Mucosa of descending colon (tissue), 3 donors: ENCODE data around the gene MAPKAP1. TPM values are rescaled to one million over a fixed set of nuclear protein-coding genes. Genes with fewer than 3 reads are reported as not detected.

Experiments used
- ATAC-seq: fragments of 200-7000 bp; cut with Tn5 transposase; one replicate; pipeline ENCODE4 v1.9.1; 2020; ENCODE audit warnings: mild to moderate bottlenecking, moderate library complexity
- DNase-seq, 3 donors: peaks; one replicate each; pipeline ENCODE4 v3.0.0-alpha.2; 2020
- H3K36me3 ChIP-seq: fragments of 200-600 bp; one replicate; pipeline ENCODE4 v1.8.0; 2021; ENCODE audit warnings: low read depth, mild to moderate bottlenecking
- H3K4me1 ChIP-seq: fragments of 200-600 bp; one replicate; pipeline ENCODE4 v1.8.0; 2021; ENCODE audit warnings: low read depth, mild to moderate bottlenecking
- H3K4me3 ChIP-seq: fragments of 200-600 bp; one replicate; pipeline ENCODE4 v1.8.0; 2021; ENCODE audit warnings: mild to moderate bottlenecking
- H3K9me3 ChIP-seq: fragments of 200-600 bp; one replicate; pipeline ENCODE4 v1.8.0; 2021; ENCODE audit warnings: mild to moderate bottlenecking
- CTCF ChIP-seq: fragments of 200-600 bp; IDR thresholded peaks from one replicate; pipeline ENCODE4 v1.8.0; 2022; ENCODE audit warnings: antibody characterized with exemption, mild to moderate bottlenecking
- intact Hi-C, 2 donors: fragments of 100-400 bp; cut with DNase I in 1 of 2; cut with micrococcal nuclease in 1 of 2; formaldehyde crosslinking; loops; one replicate each; pipeline versions ENCODE4 v1.11.0 to v1.11.1; 2022; cut with DNase I, micrococcal nuclease
- total RNA-seq, 3 donors: library from RNA; stranded (reverse); fragmentation: NEBNext Ultra II Directional in 2 of 3; extraction: Animal tissue kit (Norgen Biotek cat#: 25700) in 2 of 3; gene quantifications; one replicate each; pipeline versions ENCODE4 v1.2.1 to v1.2.4, GENCODE V29; 2021 to 2023
- donor health status: DM: no; HTN: no; CAD: no; lungs with moderate emphysema.
- donor health status: DM: no; HTN: no; CAD: no.
- donor health status: DM: no; HTN: yes; CAD: no.

MAPKAP1 gene
- total RNA-seq, 3 donors from 2014 or later, result 73.2 to 98.4 (median 84.9) TPM

GRCh38 chr9:125646621-125647100 lies 60.3 kb downstream of the MAPKAP1 start:
- no peak for DNase-seq
- no peak for TF ChIP-seq CTCF
- Histone ChIP-seq H3K36me3 (no peaks in the 10 kb centered on the region), H3K9me3 (no peaks in the 10 kb centered on the region), H3K4me1 (no peaks in the 10 kb centered on the region), H3K4me3 (no peak overlapping the region)
- ATAC-seq, result no peak
- intact Hi-C loops, result no loop called here

DNA sequence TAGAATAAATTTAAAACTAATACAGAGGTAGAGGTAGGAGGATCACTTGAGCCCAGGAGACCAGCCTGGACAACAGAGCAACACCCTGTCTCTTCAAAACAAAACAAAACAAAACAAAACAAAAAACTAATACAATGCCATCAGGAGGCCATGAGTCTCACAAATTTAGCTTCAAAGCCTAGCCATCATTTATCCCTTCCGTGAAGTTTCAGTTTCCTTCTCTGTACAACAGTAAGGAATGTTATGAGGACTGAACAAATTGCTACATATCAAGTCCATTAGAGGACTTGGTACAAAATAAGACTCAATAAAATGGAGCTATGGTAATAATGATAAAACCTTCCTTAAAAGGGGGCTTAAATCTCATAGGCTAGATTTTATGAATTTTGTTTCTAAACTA lies 60.8 kb downstream of the MAPKAP1 start:
- ATAC-seq (no peak), DNase-seq (no peak)
- Histone ChIP-seq H3K4me1 (no peaks in the 10 kb centered on the region), H3K9me3 (no peaks in the 10 kb centered on the region), H3K4me3 (no peak overlapping the region), H3K36me3 (no peaks in the 10 kb centered on the region)
- intact Hi-C loops, result no loop called here
- TF ChIP-seq CTCF, result no peak

- TF ChIP-seq CTCF, result no peak
- ATAC-seq (no peak), DNase-seq (no peak)
- Histone ChIP-seq H3K4me3 (no peak overlapping the region), H3K9me3 (no peaks in the 10 kb centered on the region), H3K4me1 (no peaks in the 10 kb centered on the region), H3K36me3 (no peaks in the 10 kb centered on the region)
- intact Hi-C loops, result no loop called here
Observed at GRCh38 chr9:125644819-125645507, 62.0 kb downstream of the MAPKAP1 start.

GRCh38 chr9:125642311-125642710 lies 64.7 kb downstream of the MAPKAP1 start:
- TF ChIP-seq CTCF, result no peak
- Histone ChIP-seq H3K4me1 (no peaks in the 10 kb centered on the region), H3K36me3 (no peaks in the 10 kb centered on the region), H3K9me3 (no peaks in the 10 kb centered on the region), H3K4me3 (no peak overlapping the region)
- no peak for DNase-seq
- intact Hi-C loops, result no loop called here
- no peak for ATAC-seq

DNA sequence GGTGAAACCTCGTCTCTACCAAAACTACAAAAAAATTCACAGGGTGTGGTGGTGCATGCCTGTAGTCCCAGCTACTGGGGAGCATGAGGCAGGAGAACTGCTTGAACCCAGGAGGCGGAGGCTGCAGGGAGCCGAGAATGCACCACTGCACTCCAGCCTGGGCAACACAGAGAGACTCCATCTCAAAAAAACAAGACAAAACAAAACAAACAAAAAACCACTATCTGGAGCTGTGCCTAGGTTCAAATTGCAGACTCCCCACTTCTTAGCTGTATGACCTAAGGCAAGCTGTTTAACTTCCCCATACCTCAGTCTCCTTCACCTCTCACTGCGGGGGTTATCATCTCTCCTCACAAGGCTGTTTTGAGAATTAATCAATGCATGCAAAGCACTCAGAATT lies 68.0 kb downstream of the MAPKAP1 start:
- no peak for ATAC-seq
- intact Hi-C loops, result loop anchor here in 1 of 2 donors (10.0 kb wide), 2 partner anchors 74 to 224 kb away; no protein-coding TSS in a partner anchor
- no peak for TF ChIP-seq CTCF

More for the DNA sequence above, 68.0 kb downstream of the MAPKAP1 start:
- H3K9me3 ChIP-seq, result no peaks in the 10 kb centered on the region
- no peaks in the 10 kb centered on the region for H3K36me3 ChIP-seq
- no peak overlapping the region for H3K4me3 ChIP-seq
- no peak for DNase-seq
- no peaks in the 10 kb centered on the region for H3K4me1 ChIP-seq
